ENCODE measurements around the gene TMPRSS4.

Gene TMPRSS4
- total RNA-seq: 0 to 0.14 reads per million in 2 donors

GRCh38 chr11:118076754-118077281 lies at the start of gene TMPRSS4:
TSS of gene TMPRSS4 (plus strand) at chr11:118077078. CDS start at chr11:118077303, 225 bp downstream.
- no peak for DNase-seq

- DNase-seq: no peak
Observed at GRCh38 chr11:118027694-118028093, 49.2 kb upstream of the TMPRSS4 start.

- no peak for DNase-seq
Observed at GRCh38 chr11:118028626-118029025, 48.3 kb upstream of the TMPRSS4 start.

- DNase-seq: no peak
Observed at GRCh38 chr11:118033443-118033842, 43.4 kb upstream of the TMPRSS4 start.

- no peak for DNase-seq
Observed at GRCh38 chr11:118042141-118042540, 34.7 kb upstream of the TMPRSS4 start.

GRCh38 chr11:118042796-118043195 lies 34.1 kb upstream of the TMPRSS4 start:
- DNase-seq: no peak

GRCh38 chr11:118045191-118045590 lies 31.7 kb upstream of the TMPRSS4 start:
- no peak for DNase-seq

- peak; percentile 27 for DNase-seq
Observed at GRCh38 chr11:118046051-118046963, 30.6 kb upstream of the TMPRSS4 start.

GRCh38 chr11:118046964-118047700 lies 29.7 kb upstream of the TMPRSS4 start:
- DNase-seq: no peak

GRCh38 chr11:118047749-118048148 lies 29.1 kb upstream of the TMPRSS4 start:
- no peak for DNase-seq

- DNase-seq: no peak
Observed at GRCh38 chr11:118048472-118049370, 28.2 kb upstream of the TMPRSS4 start.

GRCh38 chr11:118049771-118050170 lies 27.1 kb upstream of the TMPRSS4 start:
- no peak for DNase-seq

- no peak for DNase-seq
Observed at GRCh38 chr11:118050208-118050891, 26.5 kb upstream of the TMPRSS4 start.

GRCh38 chr11:118051136-118051610 lies 25.7 kb upstream of the TMPRSS4 start:
- DNase-seq: no peak

- DNase-seq: peak; percentile 58
Observed at GRCh38 chr11:118051611-118052461, 25.0 kb upstream of the TMPRSS4 start.

GRCh38 chr11:118052581-118053206 lies 24.2 kb upstream of the TMPRSS4 start:
- DNase-seq: no peak

- DNase-seq: no peak
Observed at GRCh38 chr11:118054712-118055640, 21.9 kb upstream of the TMPRSS4 start.

- no peak for DNase-seq
Observed at GRCh38 chr11:118055966-118056365, 20.9 kb upstream of the TMPRSS4 start.

GRCh38 chr11:118056806-118057205 lies 20.1 kb upstream of the TMPRSS4 start:
- no peak for DNase-seq
